Measurements from ENCODE around the gene PPP1R36. TPM values are rescaled to one million over a fixed set of nuclear protein-coding genes. Genes with fewer than 3 reads are reported as not detected.

The PPP1R36 gene
- polyA plus RNA-seq, 2 of the 4 experiments (the other 2 are of a cell fraction): 0.47 to 0.48 TPM

- FAIRE-seq (no peak), DNase-seq (ENCODE audit: low read depth in 1 of 2, low spot score in 1 of 2) (no peak), ATAC-seq (no peak)
- Histone ChIP-seq H3K4me1 (peaks cover 63% of the 10 kb centered on the region), H3K27ac (peak overlapping the region; percentile 4 to 97; a peak in 4 of 6 replicates), H3K9me3 (no peaks in the 10 kb centered on the region), H3K4me3 (peak overlapping the region; percentile 76), H3K4me2 (peak overlapping the region; percentile 87)
- ChIA-PET POLR2A (no interaction called here), CTCF (interaction anchor here (1.0 kb wide), 1 partner anchor 131 kb away, joined by 3 read pairs; no protein-coding TSS in a partner anchor)
- 19% methylated on average over 3 of the region's 3 CpGs for WGBS (ENCODE audit: missing lambda C conversion rate)
- no peak for TF ChIP-seq ZSCAN20 (CRISPR knock-in tag; IDR thresholded peaks at IDR 0.05)
- no peak for TF ChIP-seq SMC3 (IDR thresholded peaks at IDR 0.05)
- no peak for TF ChIP-seq HEYL (CRISPR knock-in tag; IDR thresholded peaks at IDR 0.05)
- TF ChIP-seq ATOH8 (CRISPR knock-in tag; IDR thresholded peaks at IDR 0.05; ENCODE audit: low read depth): no peak
- no peak for TF ChIP-seq FOSB (CRISPR knock-in tag; IDR thresholded peaks at IDR 0.05)
- TF ChIP-seq USF2 (IDR thresholded peaks at IDR 0.05): no peak
Observed at GRCh38 chr14:64506721-64507120, 43.0 kb upstream of the PPP1R36 start.

GRCh38 chr14:64507376-64508156, 42.2 kb upstream of the PPP1R36 start:
- Histone ChIP-seq H3K27ac (peak overlapping the region in 1 of 2 experiments; percentile 46; a peak in 2 of 6 replicates), H3K4me2 (peak overlapping the region; percentile 87), H3K4me1 (peaks cover 57% of the 10 kb centered on the region), H3K9me3 (no peaks in the 10 kb centered on the region), H3K4me3 (no peak overlapping the region; the same call in 2 of the 3 replicates)
- WGBS (ENCODE audit: missing lambda C conversion rate): 78% methylated on average over 4 of the region's 4 CpGs
- CTCF ChIA-PET: interaction anchor here (1.0 to 2.3 kb wide), 4 partner anchors 15 to 130 kb away, joined by 3 to 11 read pairs (median 6); partner anchors contain the start of gene HSPA2
- TF ChIP-seq NPAS2 (CRISPR knock-in tag; IDR thresholded peaks at IDR 0.05; ENCODE audit: borderline replicate concordance): no peak
- no peak for TF ChIP-seq ZSCAN20 (CRISPR knock-in tag; IDR thresholded peaks at IDR 0.05)
- TF ChIP-seq KDM1A (IDR thresholded peaks at IDR 0.05; ENCODE audit: low read depth): no peak
- no peak for TF ChIP-seq ZFP36 (IDR thresholded peaks at IDR 0.05; ENCODE audit: borderline replicate concordance, partially characterized antibody)
- no peak for TF ChIP-seq JUN (IDR thresholded peaks at IDR 0.05)
- TF ChIP-seq HDAC2 (IDR thresholded peaks at IDR 0.05): no peak
- no peak for TF ChIP-seq ELK1 (IDR thresholded peaks at IDR 0.05; ENCODE audit: low read depth, low read length)
- no peak for TF ChIP-seq HOXB13 (CRISPR knock-in tag; IDR thresholded peaks at IDR 0.05; ENCODE audit: low read depth)
- TF ChIP-seq BCL3 (IDR thresholded peaks at IDR 0.05): no peak
- TF ChIP-seq EP300 (IDR thresholded peaks at IDR 0.05): no peak
- TF ChIP-seq PHF8 (IDR thresholded peaks at IDR 0.05; ENCODE audit: borderline replicate concordance, low read depth): no peak
- TF ChIP-seq FOSL2 (IDR thresholded peaks at IDR 0.05): no peak
- TF ChIP-seq FOSL2 (CRISPR knock-in tag; IDR thresholded peaks at IDR 0.05): no peak
- no peak for TF ChIP-seq ATOH8 (CRISPR knock-in tag; IDR thresholded peaks at IDR 0.05; ENCODE audit: low read depth)
- no peak for TF ChIP-seq JUNB (IDR thresholded peaks at IDR 0.05)
- TF ChIP-seq MAFK (IDR thresholded peaks at IDR 0.05; ENCODE audit: partially characterized antibody): no peak
- TF ChIP-seq CTCF (IDR thresholded peaks at IDR 0.05): no peak
- no peak for TF ChIP-seq CHD4 (IDR thresholded peaks at IDR 0.05; ENCODE audit: borderline replicate concordance)
- no peak for FAIRE-seq
- peak in 1 of 2 experiments; percentile 21 for DNase-seq (ENCODE audit: low read depth in 1 of 2, low spot score in 1 of 2)
- POLR2A ChIA-PET: interaction anchor here (1.5 kb wide), 1 partner anchor 33 kb away, joined by 9 read pairs; the partner anchor contains the start of gene HSPA2
- no peak for ATAC-seq

Data from A549 (cell line).